Measurements from ENCODE around the gene ID1. TPM values are rescaled to one million over a fixed set of nuclear protein-coding genes. Genes with fewer than 3 reads are reported as not detected.
"Not testable (repeated sequence)": the region's sequence is repeated elsewhere in the genome, so short reads cannot be mapped to it uniquely, and the experiment has no call there.

The ID1 gene
- polyA plus RNA-seq, 1 donor from 2014 or later: 2.2 TPM

GRCh38 chr20:31632548-31633338 lies 27.7 kb downstream of the ID1 start:
- H3K27ac Mint-ChIP-seq: no peak overlapping the region
- H3K9me3 Mint-ChIP-seq: no peaks in the 10 kb centered on the region
- no peaks in the 10 kb centered on the region for H3K36me3 Mint-ChIP-seq
- H3K4me1 Mint-ChIP-seq: peaks cover 0 to under 1% (median 0%) of the 10 kb centered on the region in 3 donors
- H3K4me3 Mint-ChIP-seq: no peak overlapping the region
- peaks cover 3% of the 10 kb centered on the region for H3K27me3 Mint-ChIP-seq

- Mint-ChIP-seq H3K27me3 (peaks cover 3% of the 10 kb centered on the region), H3K27ac (no peak overlapping the region), H3K4me1 (no peaks in the 10 kb centered on the region), H3K9me3 (no peaks in the 10 kb centered on the region), H3K4me3 (no peak overlapping the region), H3K36me3 (no peaks in the 10 kb centered on the region)
Measured at GRCh38 chr20:31633339-31633914, 28.3 kb downstream of the ID1 start.

- H3K27me3 Mint-ChIP-seq: peaks cover 10% of the 10 kb centered on the region
- H3K9me3 Mint-ChIP-seq: no peaks in the 10 kb centered on the region
- H3K4me1 Mint-ChIP-seq: no peaks in the 10 kb centered on the region
- H3K4me3 Mint-ChIP-seq: peak within 1 kb of the TSS in 2 of 4 donors; percentile 3 to 45
- no peaks in the 10 kb centered on the region for H3K36me3 Mint-ChIP-seq
- no peak within 1 kb of the TSS for H3K27ac Mint-ChIP-seq
Measured at GRCh38 chr20:31637660-31638059, 32.6 kb downstream of the ID1 start, which contains the start of gene COX4I2. TSS of gene COX4I2 (plus strand) at chr20:31637912. CDS start at chr20:31639018, 1,106 bp downstream.

GRCh38 chr20:31638317-31638716 lies 33.2 kb downstream of the ID1 start:
- H3K36me3 Mint-ChIP-seq: no peaks in the 10 kb centered on the region
- no peak overlapping the region for H3K4me3 Mint-ChIP-seq
- H3K27me3 Mint-ChIP-seq: peaks cover 11% of the 10 kb centered on the region
- no peak overlapping the region for H3K27ac Mint-ChIP-seq
- H3K9me3 Mint-ChIP-seq: no peaks in the 10 kb centered on the region
- peaks cover 0 to 3% (median 0%) of the 10 kb centered on the region in 3 donors for H3K4me1 Mint-ChIP-seq

GRCh38 chr20:31638816-31639215 lies 33.7 kb downstream of the ID1 start:
- no peak overlapping the region for H3K4me3 Mint-ChIP-seq
- peaks cover 0 to 3% (median 0%) of the 10 kb centered on the region in 3 donors for H3K4me1 Mint-ChIP-seq
- peaks cover 14% of the 10 kb centered on the region for H3K27me3 Mint-ChIP-seq
- H3K36me3 Mint-ChIP-seq: no peaks in the 10 kb centered on the region
- no peaks in the 10 kb centered on the region for H3K9me3 Mint-ChIP-seq
- H3K27ac Mint-ChIP-seq: no peak overlapping the region

GRCh38 chr20:31640259-31640658 lies 35.2 kb downstream of the ID1 start:
- no peaks in the 10 kb centered on the region for H3K36me3 Mint-ChIP-seq
- no peak overlapping the region for H3K27ac Mint-ChIP-seq
- H3K27me3 Mint-ChIP-seq: peaks cover 11% of the 10 kb centered on the region
- no peaks in the 10 kb centered on the region for H3K9me3 Mint-ChIP-seq
- no peak overlapping the region for H3K4me3 Mint-ChIP-seq
- peaks cover 0 to 3% (median 0%) of the 10 kb centered on the region in 3 donors for H3K4me1 Mint-ChIP-seq

GRCh38 chr20:31641391-31641790 lies 36.3 kb downstream of the ID1 start:
- Mint-ChIP-seq H3K4me3 (no peak overlapping the region), H3K4me1 (peaks cover 0 to 3% (median 0%) of the 10 kb centered on the region in 3 donors), H3K27me3 (peaks cover 11% of the 10 kb centered on the region), H3K9me3 (no peaks in the 10 kb centered on the region), H3K36me3 (no peaks in the 10 kb centered on the region), H3K27ac (no peak overlapping the region)

GRCh38 chr20:31642837-31643236 lies 37.7 kb downstream of the ID1 start:
- Mint-ChIP-seq H3K4me3 (no peak overlapping the region), H3K27me3 (peaks cover 11% of the 10 kb centered on the region), H3K9me3 (no peaks in the 10 kb centered on the region), H3K36me3 (no peaks in the 10 kb centered on the region), H3K4me1 (peaks cover 0 to 3% (median 0%) of the 10 kb centered on the region in 3 donors), H3K27ac (no peak overlapping the region)

GRCh38 chr20:31643522-31643921 lies 38.4 kb downstream of the ID1 start:
- H3K27ac Mint-ChIP-seq: no peak overlapping the region
- no peak overlapping the region for H3K4me3 Mint-ChIP-seq
- H3K4me1 Mint-ChIP-seq: peaks cover 0 to 3% (median 0%) of the 10 kb centered on the region in 3 donors
- peaks cover 11% of the 10 kb centered on the region for H3K27me3 Mint-ChIP-seq
- H3K36me3 Mint-ChIP-seq: no peaks in the 10 kb centered on the region
- no peaks in the 10 kb centered on the region for H3K9me3 Mint-ChIP-seq

GRCh38 chr20:31644701-31645100 lies 39.6 kb downstream of the ID1 start:
- Mint-ChIP-seq H3K4me1 (peaks cover 0 to 3% (median 2%) of the 10 kb centered on the region in 3 donors), H3K36me3 (no peaks in the 10 kb centered on the region), H3K27me3 (peaks cover 5% of the 10 kb centered on the region), H3K9me3 (no peaks in the 10 kb centered on the region), H3K27ac (no peak overlapping the region), H3K4me3 (peak overlapping the region in 1 of 4 donors; percentile 65)

GRCh38 chr20:31648104-31648503 lies 43.0 kb downstream of the ID1 start:
- not testable (repeated sequence) for H3K27me3 Mint-ChIP-seq, H3K27ac Mint-ChIP-seq, H3K9me3 Mint-ChIP-seq, H3K36me3 Mint-ChIP-seq, H3K4me1 Mint-ChIP-seq, H3K4me3 Mint-ChIP-seq

- Mint-ChIP-seq H3K4me3 (peak overlapping the region in 1 of 4 donors; percentile 33), H3K27me3 (no peaks in the 10 kb centered on the region), H3K27ac (peak overlapping the region in 1 of 3 donors; percentile 25), H3K4me1 (peaks cover 4 to 7% (median 7%) of the 10 kb centered on the region in 3 donors), H3K9me3 (no peaks in the 10 kb centered on the region), H3K36me3 (peaks cover 2% of the 10 kb centered on the region)
Measured at GRCh38 chr20:31652917-31653396, 47.9 kb downstream of the ID1 start.

- no peaks in the 10 kb centered on the region for H3K9me3 Mint-ChIP-seq
Measured at GRCh38 chr20:31653561-31653960, 48.5 kb downstream of the ID1 start.

GRCh38 chr20:31654534-31654933 lies 49.4 kb downstream of the ID1 start:
- H3K9me3 Mint-ChIP-seq: no peaks in the 10 kb centered on the region
- peaks cover 4 to 7% (median 7%) of the 10 kb centered on the region in 3 donors for H3K4me1 Mint-ChIP-seq
- no peak overlapping the region for H3K27ac Mint-ChIP-seq
- H3K36me3 Mint-ChIP-seq: peaks cover 2% of the 10 kb centered on the region
- H3K4me3 Mint-ChIP-seq: no peak overlapping the region
- no peaks in the 10 kb centered on the region for H3K27me3 Mint-ChIP-seq

More at GRCh38 chr20:31653561-31653960, 48.5 kb downstream of the ID1 start:
- Mint-ChIP-seq H3K4me1 (peaks cover 4 to 7% (median 7%) of the 10 kb centered on the region in 3 donors), H3K4me3 (no peak overlapping the region), H3K27ac (no peak overlapping the region), H3K36me3 (peaks cover 2% of the 10 kb centered on the region), H3K27me3 (no peaks in the 10 kb centered on the region)

All from IgD-negative memory B cell (primary cell).